Kidney (tissue), 14 donors: ENCODE measurements around the gene GABRR1. TPM values are rescaled to one million over a fixed set of nuclear protein-coding genes. Genes with fewer than 3 reads are reported as not detected.

Experiments used
- DNase-seq, 5 donors: peaks; one replicate each; pipeline ENCODE4 v3.0.0-alpha.2; 2013 to 2020
- FAIRE-seq: peaks from 2 replicates; lab custom pipeline; 2012; peaks lifted over from hg19 to GRCh38; lab: Jason Lieb, UNC
- H3K27ac ChIP-seq, 2 donors: one replicate each; pipeline ENCODE4 v1.7.0; 2013; ENCODE audit warnings: low read depth in 2 of 2, low read length in 2 of 2, inconsistent platforms in 1 of 2
- H3K27me3 ChIP-seq: one replicate; pipeline ENCODE4 v1.7.1; 2013; ENCODE audit warnings: low read length, inconsistent platforms; ENCODE audit not compliant: control insufficient read depth, insufficient read depth
- H3K36me3 ChIP-seq, 3 donors: one replicate each; pipeline versions ENCODE4 v1.7.0 to v1.7.1; 2013; ENCODE audit warnings: low read length in 3 of 3, control low read depth in 1 of 3, inconsistent platforms in 1 of 3; ENCODE audit not compliant: insufficient read depth in 3 of 3, control insufficient read depth in 2 of 3
- H3K4me1 ChIP-seq, 3 donors: one replicate each; pipeline versions ENCODE4 v1.7.0 to v1.7.1; 2013; ENCODE audit warnings: low read length in 3 of 3, inconsistent platforms in 1 of 3, low read depth in 1 of 3; ENCODE audit not compliant: control insufficient read depth in 2 of 3, insufficient read depth in 2 of 3
- H3K4me3 ChIP-seq, 3 donors: one replicate each; pipeline versions ENCODE4 v1.7.0 to v1.8.1; 2013; ENCODE audit warnings: low read length in 3 of 3, control low read depth in 1 of 3, inconsistent platforms in 1 of 3
- H3K9ac ChIP-seq, 3 donors: one replicate each; pipeline versions ENCODE4 v1.7.0 to v1.7.1; 2013; ENCODE audit warnings: low read length in 3 of 3, control low read depth in 1 of 3, inconsistent platforms in 1 of 3
- H3K9me3 ChIP-seq, 3 donors: one replicate each; pipeline versions ENCODE4 v1.7.0 to v1.7.1; 2013; ENCODE audit warnings: low read length in 3 of 3, control low read depth in 1 of 3, inconsistent platforms in 1 of 3; ENCODE audit not compliant: control insufficient read depth in 2 of 3, insufficient read depth in 1 of 3
- CTCF ChIP-seq: IDR thresholded peaks from 3 replicates; pipeline ENCODE4 v1.5.1; 2012; ENCODE audit warnings: mild to moderate bottlenecking, moderate library complexity, borderline replicate concordance; ENCODE audit not compliant: insufficient read depth; ENCODE audit errors: extremely low read depth
- intact Hi-C: fragments of 100-400 bp; cut with DNase I; formaldehyde crosslinking; loops from one replicate; pipeline ENCODE4 v1.11.1; 2022
- polyA plus RNA-seq: library from polyadenylated mRNA; stranded (reverse); fragments of 350-450 nt; fragmentation: Illumina TruSeq; extraction: RNeasy Lipid Tissue Mini Kit (QIAGEN cat#74804); gene quantifications from one replicate; pipeline ENCODE4 v1.2.3, GENCODE V29; 2014; ENCODE audit warnings: low read depth, low replicate concordance; ENCODE audit not compliant: insufficient read depth
- total RNA-seq: library from RNA; stranded (reverse); fragmentation: NEBNext Ultra II Directional; extraction: Animal tissue kit (Norgen Biotek cat#: 25700); gene quantifications from one replicate; pipeline ENCODE4 v1.2.1, GENCODE V29; 2021
- donor health status: control.
- donor health status: control.
- donor health status: control.
- donor health status: control.
- donor health status: control.
- donor health status: DM: yes; HTN: yes; CAD: no.
- donor health status: Normal renal cell carcinoma (clear cell type).

GABRR1 gene
- total and polyA plus RNA-seq, 2 donors from 2014 or later, result not detected

- Histone ChIP-seq H3K36me3 (peaks cover 0 to 16% (median 0%) of the 10 kb centered on the region in 3 donors), H3K4me3 (no peak overlapping the region), H3K9ac (no peak overlapping the region), H3K27me3 (no peaks in the 10 kb centered on the region), H3K4me1 (peaks cover 0 to 3% (median 0%) of the 10 kb centered on the region in 3 donors), H3K27ac (peak overlapping the region; percentile 71 to 82), H3K9me3 (no peaks in the 10 kb centered on the region)
- intact Hi-C loops, result no loop called here
- no peak for TF ChIP-seq CTCF
- DNase-seq (no peak), FAIRE-seq (no peak)
Observed at GRCh38 chr6:89161326-89162046, 55.7 kb downstream of the GABRR1 start.

GRCh38 chr6:89160331-89161092 lies 56.6 kb downstream of the GABRR1 start:
- FAIRE-seq (no peak), DNase-seq (no peak)
- TF ChIP-seq CTCF, result no peak
- Histone ChIP-seq H3K36me3 (peaks cover 0 to 16% (median 0%) of the 10 kb centered on the region in 3 donors), H3K9ac (no peak overlapping the region), H3K4me1 (peaks cover 0 to 3% (median 0%) of the 10 kb centered on the region in 3 donors), H3K27ac (peak overlapping the region in 1 of 2 donors; percentile 71), H3K9me3 (no peaks in the 10 kb centered on the region), H3K4me3 (no peak overlapping the region), H3K27me3 (no peaks in the 10 kb centered on the region)
- intact Hi-C loops, result no loop called here

- Histone ChIP-seq H3K4me1 (no peaks in the 10 kb centered on the region), H3K36me3 (peaks cover 0 to 2% (median 0%) of the 10 kb centered on the region in 3 donors), H3K9ac (no peak overlapping the region), H3K4me3 (no peak overlapping the region), H3K27ac (no peak overlapping the region), H3K9me3 (no peaks in the 10 kb centered on the region), H3K27me3 (no peaks in the 10 kb centered on the region)
- intact Hi-C loops, result no loop called here
- FAIRE-seq (no peak), DNase-seq (no peak)
- TF ChIP-seq CTCF, result no peak
Observed at GRCh38 chr6:89154131-89154530, 63.0 kb downstream of the GABRR1 start.
